K562 (cell line): ENCODE results near the gene ZNF513. TPM values are rescaled to one million over a fixed set of nuclear protein-coding genes. Genes with fewer than 3 reads are reported as not detected.

Experiments
- BRD9 ChIP-seq: fragments of 450-650 bp; IDR thresholded peaks from 2 replicates; pipeline ENCODE4 v1.6.1; 2018; ENCODE audit warnings: low read depth; ENCODE audit not compliant: partially characterized antibody
- CREB1 ChIP-seq, 2 experiments: sonication (generic) in 1 of 2; formaldehyde crosslinking in 1 of 2; IDR thresholded peaks; 2 replicates each; pipeline versions ENCODE4 v1.6.1 to v1.8.0; 2012 to 2022; ENCODE audit warnings: inconsistent platforms in 1 of 2, mild to moderate bottlenecking in 1 of 2, missing genetic modification reagents in 1 of 2, moderate library complexity in 1 of 2
- DACH1 ChIP-seq: fragments of 450-650 bp; IDR thresholded peaks from 2 replicates; pipeline ENCODE4 v1.6.1; 2018; ENCODE audit not compliant: partially characterized antibody
- DPF2 ChIP-seq: fragments of 450-650 bp; IDR thresholded peaks from 2 replicates; pipeline ENCODE4 v1.6.1; 2016
- GTF2B ChIP-seq: IDR thresholded peaks from 2 replicates; pipeline ENCODE4 v1.6.1; 2011; ENCODE audit not compliant: insufficient read length; ENCODE audit errors: extremely low read depth
- MCM2 ChIP-seq: fragments of 450-650 bp; IDR thresholded peaks from 2 replicates; pipeline ENCODE4 v1.6.1; 2017; ENCODE audit warnings: low read depth, mild to moderate bottlenecking
- MTA2 ChIP-seq: fragments of 450-650 bp; IDR thresholded peaks from 2 replicates; pipeline ENCODE4 v1.6.1; 2016; ENCODE audit warnings: low read depth
- NFIC ChIP-seq: fragments of 450-650 bp; IDR thresholded peaks from 2 replicates; pipeline ENCODE4 v1.6.1; 2017; ENCODE audit warnings: mild to moderate bottlenecking, inconsistent platforms
- NKRF ChIP-seq: fragments of 450-650 bp; IDR thresholded peaks from 2 replicates; pipeline ENCODE4 v1.6.1; 2016; ENCODE audit warnings: borderline replicate concordance
- PATZ1 ChIP-seq: fragments of 250-450 bp; sonication (Bioruptor Pico); IDR thresholded peaks from 2 replicates; pipeline ENCODE4 v1.5.0; 2020; ENCODE audit warnings: mild to moderate bottlenecking, borderline replicate concordance
- PHB2 ChIP-seq: fragments of 450-650 bp; IDR thresholded peaks from 2 replicates; pipeline ENCODE4 v1.6.1; 2017; ENCODE audit warnings: low read depth
- PML ChIP-seq: IDR thresholded peaks from 2 replicates; pipeline ENCODE4 v1.6.1; 2012; ENCODE audit warnings: low read length, inconsistent platforms
- POLR2B ChIP-seq: fragments of 450-650 bp; IDR thresholded peaks from 2 replicates; pipeline ENCODE4 v1.6.1; 2018; ENCODE audit warnings: low read depth; ENCODE audit not compliant: partially characterized antibody
- SMAD2 ChIP-seq: fragments of 150-350 bp; IDR thresholded peaks from 2 replicates; pipeline ENCODE4 v1.6.1; 2014; ENCODE audit warnings: low read depth, mild to moderate bottlenecking, low read length
- ZBED1 ChIP-seq: IDR thresholded peaks from 2 replicates; pipeline ENCODE4 v1.6.1; 2014
- ZBTB12 ChIP-seq: fragments of 250-450 bp; sonication (Bioruptor Pico); IDR thresholded peaks from 2 replicates; pipeline ENCODE4 v1.4.0; 2020
- ZFX ChIP-seq: sonication (generic); formaldehyde crosslinking; IDR thresholded peaks from 2 replicates; pipeline ENCODE4 v1.8.0; 2022; ENCODE audit warnings: mild to moderate bottlenecking, missing genetic modification reagents, moderate library complexity
- ZNF23 ChIP-seq: fragments of 250-450 bp; sonication (Bioruptor Pico); IDR thresholded peaks from 2 replicates; pipeline ENCODE4 v1.4.0; 2020; ENCODE audit warnings: mild to moderate bottlenecking
- ZNF764 ChIP-seq: fragments of 250-450 bp; sonication (Bioruptor Pico); IDR thresholded peaks from 2 replicates; pipeline ENCODE4 v1.4.0; 2020; ENCODE audit warnings: low read depth, mild to moderate bottlenecking, moderate library complexity
- polyA plus RNA-seq, 8 experiments: library from polyadenylated mRNA; depleted of rRNA in 4 of 8; stranded (reverse) in 5 of 8; unstranded in 3 of 8; fragments of >200 nt; fragmentation: Nextera tagmentation in 2 of 8; fragmentation: Illumina TruSeq in 1 of 8; extraction: Ambion mirVana in 2 of 8; extraction: Trizol in 1 of 8; gene quantifications; 2 replicates each; pipeline versions ENCODE4 v1.2.1 to v1.2.3, GENCODE V29; 2011 to 2014; ENCODE audit warnings: inconsistent platforms in 1 of 8, missing spikeins in 1 of 8
- total RNA-seq, 7 experiments: library from RNA; depleted of rRNA in 6 of 7; stranded (reverse); fragments of >200 nt in 6 of 7; fragmentation: Illumina TruSeq in 2 of 7; extraction: Trizol in 2 of 7; gene quantifications; 2 replicates each; pipeline versions ENCODE4 v1.2.1 to v1.2.3, GENCODE V29; 2011 to 2021; ENCODE audit warnings: low replicate concordance in 1 of 7
- TF ChIP-seq, protein P1 (sequence below): fragments of 250-450 bp; sonication (Bioruptor Pico); IDR thresholded peaks from 2 replicates; pipeline ENCODE4 v1.8.0; 2021; ENCODE audit warnings: borderline replicate concordance, mild to moderate bottlenecking, moderate library complexity; ENCODE audit not compliant: poor library complexity, severe bottlenecking
- TF ChIP-seq, protein P2 (sequence below): fragments of 450-650 bp; IDR thresholded peaks from 2 replicates; pipeline ENCODE4 v1.6.1; 2016

The ZNF513 gene
- total and polyA plus RNA-seq, 9 of the 15 experiments (the other 6 are each of a cell fraction or from before 2014, with no cell fraction given) = 0.04 to 13.6 (median 4.4) TPM

DNA sequence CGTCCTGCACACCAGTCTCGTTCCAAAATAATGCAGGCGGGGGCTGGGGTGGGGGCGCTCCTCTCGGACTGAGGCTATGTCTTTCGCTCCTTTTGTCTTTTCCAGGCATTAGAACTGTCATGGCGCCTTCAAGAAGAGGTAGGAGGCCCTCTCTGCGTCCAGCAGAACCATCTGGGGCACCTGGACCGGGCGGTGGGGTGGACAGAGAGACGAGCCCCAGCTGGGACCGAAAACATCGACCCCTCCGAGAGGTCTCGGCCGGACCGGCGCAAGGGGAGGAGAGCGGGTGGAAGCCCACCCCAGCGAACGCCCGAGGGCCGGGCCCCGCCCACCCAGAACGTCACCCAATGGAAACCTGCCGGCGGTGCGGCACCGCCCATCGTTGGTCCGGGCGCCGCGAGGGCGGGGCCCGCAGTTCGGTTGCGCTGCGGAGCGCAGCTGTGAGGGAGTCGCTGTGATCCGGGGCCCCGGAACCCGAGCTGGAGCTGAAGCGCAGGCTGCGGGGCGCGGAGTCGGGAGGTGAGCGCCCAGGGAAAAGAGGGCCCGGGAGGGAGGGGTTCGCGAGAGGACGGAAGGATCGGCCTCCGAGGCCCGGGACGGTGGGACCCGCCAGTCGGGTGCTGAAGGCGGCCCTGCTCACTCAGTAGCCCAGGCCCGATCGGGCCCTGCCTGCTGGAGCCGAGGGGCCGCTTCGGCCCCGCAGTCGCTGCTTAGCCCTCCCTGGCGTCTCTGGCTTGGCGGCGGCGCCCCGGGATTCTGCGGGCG lies 47.9 kb upstream of the ZNF513 start, which contains the start of gene NRBP1 (continued):
- TF ChIP-seq ZFX (CRISPR knock-in tag) (peak; percentile 97), MCM2 (no peak), NFIC (peak; percentile 35), BRD9 (no peak), PML (peak; percentile 81; the same call in 1 of the 2 replicates), CREB1 (IDR thresholded peaks at IDR 0.05) (peak; percentile 46; the same call in 1 of the 2 replicates), CREB1 (CRISPR knock-in tag; IDR thresholded peaks at IDR 0.05) (peak; percentile 67; the same call in 1 of the 2 replicates), PHB2 (no peak), GTF2B (no peak), PATZ1 (CRISPR knock-in tag) (no peak), DPF2 (0 out of 2 replicates have a peak, but pooled peaks have one; percentile 1), ZBTB12 (CRISPR knock-in tag) (no peak), NKRF (peak; percentile 53), DACH1 (peak; percentile 60), ZNF764 (CRISPR knock-in tag) (peak; percentile 63; the same call in 1 of the 2 replicates), MTA2 (no peak), POLR2B (peak; percentile 83), SMAD2 (no peak), ZNF23 (CRISPR knock-in tag) (no peak), ZBED1 (peak; percentile 16; the same call in 1 of the 2 replicates)
- TF ChIP-seq, protein P1, sequence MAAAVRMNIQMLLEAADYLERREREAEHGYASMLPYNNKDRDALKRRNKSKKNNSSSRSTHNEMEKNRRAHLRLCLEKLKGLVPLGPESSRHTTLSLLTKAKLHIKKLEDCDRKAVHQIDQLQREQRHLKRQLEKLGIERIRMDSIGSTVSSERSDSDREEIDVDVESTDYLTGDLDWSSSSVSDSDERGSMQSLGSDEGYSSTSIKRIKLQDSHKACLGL (CRISPR knock-in tag) = no peak
- TF ChIP-seq, protein P2, sequence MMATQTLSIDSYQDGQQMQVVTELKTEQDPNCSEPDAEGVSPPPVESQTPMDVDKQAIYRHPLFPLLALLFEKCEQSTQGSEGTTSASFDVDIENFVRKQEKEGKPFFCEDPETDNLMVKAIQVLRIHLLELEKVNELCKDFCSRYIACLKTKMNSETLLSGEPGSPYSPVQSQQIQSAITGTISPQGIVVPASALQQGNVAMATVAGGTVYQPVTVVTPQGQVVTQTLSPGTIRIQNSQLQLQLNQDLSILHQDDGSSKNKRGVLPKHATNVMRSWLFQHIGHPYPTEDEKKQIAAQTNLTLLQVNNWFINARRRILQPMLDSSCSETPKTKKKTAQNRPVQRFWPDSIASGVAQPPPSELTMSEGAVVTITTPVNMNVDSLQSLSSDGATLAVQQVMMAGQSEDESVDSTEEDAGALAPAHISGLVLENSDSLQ = 0 out of 2 replicates have a peak, but pooled peaks have one; percentile 16
